ENCODE measurements around the gene RHOJ. TPM values are rescaled to one million over a fixed set of nuclear protein-coding genes. Genes with fewer than 3 reads are reported as not detected.

RHOJ gene
- total RNA-seq, 1 experiment from 2014 or later: not detected

GRCh38 chr14:63203015-63203414 lies 1.2 kb upstream of the RHOJ start (continued):
- TF ChIP-seq RAD21 (IDR thresholded peaks at IDR 0.05; ENCODE audit: low read depth) (no peak), CTCF (IDR thresholded peaks at IDR 0.05 in 2 of 3, conservative IDR thresholded peaks at IDR 0.05 in 1 of 3; ENCODE audit: borderline replicate concordance in 1 of 3, insufficient read depth in 1 of 3, low read depth in 2 of 3, low read length in 2 of 3) (no peak), ELF1 (IDR thresholded peaks at IDR 0.05; ENCODE audit: borderline replicate concordance, low read depth) (no peak), POLR2A (IDR thresholded peaks at IDR 0.05; ENCODE audit: borderline replicate concordance, extremely low read depth, insufficient read depth, insufficient read length) (no peak), TCF7L2 (IDR thresholded peaks at IDR 0.05; ENCODE audit: borderline replicate concordance, extremely low read depth, insufficient read depth, insufficient read length) (no peak), SRF (IDR thresholded peaks at IDR 0.05; ENCODE audit: low read depth) (no peak), ATF3 (IDR thresholded peaks at IDR 0.05) (no peak), ZFX (IDR thresholded peaks at IDR 0.05) (no peak)

GRCh38 chr14:63203618-63204406 lies 431 bp upstream of the RHOJ start:
- no peak overlapping the region for H3K4me3 ChIP-seq (replicated peaks in 1 of 2; ENCODE audit: low read depth in 1 of 2, low read length in 2 of 2)
- H3K4me2 ChIP-seq (ENCODE audit: low read length): peak overlapping the region; percentile 17
- H3K4me1 ChIP-seq (ENCODE audit: control insufficient read depth in 1 of 2, insufficient read depth in 2 of 2, low read length in 2 of 2): no peaks in the 10 kb centered on the region
- CTCF ChIA-PET: no interaction called here
- H2AFZ ChIP-seq (ENCODE audit: low read depth, low read length, poor library complexity, severe bottlenecking): no peak overlapping the region
- no peaks in the 10 kb centered on the region for H3K36me3 ChIP-seq (ENCODE audit: control insufficient read depth in 1 of 2, insufficient read depth in 2 of 2, low read length in 2 of 2)
- H3K9ac ChIP-seq (ENCODE audit: low read length): no peak overlapping the region
- BruUV-seq (replicated peaks): no TSS peak
- H3K27ac ChIP-seq (ENCODE audit: low read depth, low read length): no peak overlapping the region
- no peaks in the 10 kb centered on the region for H4K20me1 ChIP-seq (ENCODE audit: insufficient read depth)
- H3K79me2 ChIP-seq (ENCODE audit: insufficient read depth, low read length): no peaks in the 10 kb centered on the region
- peak; percentile 53 for ATAC-seq
- RAD21 ChIA-PET (ENCODE audit: low non-redundant PET in 1 of 2, low total read pairs in 2 of 2, uncharacterized antibody in 2 of 2, unreplicated experiment in 2 of 2): no interaction called here
- intact Hi-C loops (cut with micrococcal nuclease): no loop called here
- no peak for DNase-seq (ENCODE audit: low read depth, low spot score)
- H3K27me3 ChIP-seq (ENCODE audit: insufficient read depth, low read length): peaks cover 38% of the 10 kb centered on the region
- no peaks in the 10 kb centered on the region for H3K9me3 ChIP-seq (ENCODE audit: control insufficient read depth in 1 of 2, insufficient read depth in 1 of 2, low read depth in 1 of 2, low read length in 2 of 2)
- H3K9me2 ChIP-seq (ENCODE audit: insufficient read depth): no peaks in the 10 kb centered on the region
- POLR2A ChIA-PET: no interaction called here
- TF ChIP-seq ZNF274 (IDR thresholded peaks at IDR 0.05; ENCODE audit: low read depth, low read length) (no peak), SRF (IDR thresholded peaks at IDR 0.05; ENCODE audit: low read depth) (no peak), EZH2phosphoT487 (IDR thresholded peaks at IDR 0.05; ENCODE audit: borderline replicate concordance) (no peak), SP1 (IDR thresholded peaks at IDR 0.05; ENCODE audit: low read depth) (no peak), SIN3A (IDR thresholded peaks at IDR 0.05; ENCODE audit: low read depth) (no peak), TCF7L2 (IDR thresholded peaks at IDR 0.05; ENCODE audit: borderline replicate concordance, extremely low read depth, insufficient read depth, insufficient read length) (no peak), REST (IDR thresholded peaks at IDR 0.05; ENCODE audit: low read depth) (no peak), ATF3 (IDR thresholded peaks at IDR 0.05) (no peak), CEBPB (IDR thresholded peaks at IDR 0.05; ENCODE audit: low read depth) (no peak), CBX3 (IDR thresholded peaks at IDR 0.05; ENCODE audit: low read depth) (no peak), ZFX (IDR thresholded peaks at IDR 0.05) (no peak), YY1 (IDR thresholded peaks at IDR 0.05; ENCODE audit: extremely low read depth, insufficient replicate concordance, low read depth, low read length) (no peak)
